ENCODE results near the gene SLC2A9. TPM values are rescaled to one million over a fixed set of nuclear protein-coding genes. Genes with fewer than 3 reads are reported as not detected.

Gene SLC2A9
- total RNA-seq, 1 donor from 2014 or later = 1.2 TPM

DNA sequence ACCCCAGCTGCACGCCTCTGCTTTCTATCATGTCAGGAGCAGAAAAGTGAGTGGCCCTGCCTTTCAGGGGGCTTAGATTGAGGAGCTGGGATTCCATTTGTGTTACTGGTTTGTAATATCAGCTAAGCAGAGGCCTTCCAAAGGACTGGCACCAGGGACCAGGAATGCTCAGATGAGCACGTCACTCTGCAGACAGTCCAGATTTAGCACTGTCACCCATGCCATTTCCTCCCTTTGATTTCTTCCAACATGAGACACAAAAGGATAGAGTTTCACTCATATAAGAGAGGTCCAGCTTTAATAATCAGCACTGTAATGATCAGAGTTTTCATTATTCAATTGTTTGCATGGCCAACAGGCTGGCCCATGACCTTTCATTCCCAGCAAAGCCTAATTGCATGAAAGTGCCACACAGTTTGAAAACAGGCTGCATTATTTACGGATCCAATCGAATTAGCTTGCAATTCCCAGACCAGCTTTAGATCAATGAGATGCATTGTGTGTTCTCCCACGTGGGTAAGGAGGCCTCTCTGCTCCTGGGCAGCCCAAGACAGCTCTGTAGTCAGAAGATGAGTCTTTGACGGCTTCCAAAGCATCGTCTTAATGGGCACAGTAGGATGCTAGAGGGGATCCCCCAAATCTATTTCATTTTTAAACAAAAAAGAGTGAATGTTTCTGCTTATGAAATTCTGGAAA lies 9.8 kb upstream of the SLC2A9 start:
- Mint-ChIP-seq H3K27ac (no peak overlapping the region), H3K9me3 (no peaks in the 10 kb centered on the region), H3K27me3 (peaks cover 6% of the 10 kb centered on the region), H3K36me3 (ENCODE audit: low read depth) (no peaks in the 10 kb centered on the region), H3K4me1 (peaks cover 12% of the 10 kb centered on the region), H3K4me3 (no peak overlapping the region)
- ChIA-PET CTCF (no interaction called here), POLR2A (no interaction called here)
- ATAC-seq (ENCODE audit: low read depth) (no peak), DNase-seq (no peak)
- intact Hi-C loops (cut with micrococcal nuclease) = no loop called here
- TF ChIP-seq, protein P1, sequence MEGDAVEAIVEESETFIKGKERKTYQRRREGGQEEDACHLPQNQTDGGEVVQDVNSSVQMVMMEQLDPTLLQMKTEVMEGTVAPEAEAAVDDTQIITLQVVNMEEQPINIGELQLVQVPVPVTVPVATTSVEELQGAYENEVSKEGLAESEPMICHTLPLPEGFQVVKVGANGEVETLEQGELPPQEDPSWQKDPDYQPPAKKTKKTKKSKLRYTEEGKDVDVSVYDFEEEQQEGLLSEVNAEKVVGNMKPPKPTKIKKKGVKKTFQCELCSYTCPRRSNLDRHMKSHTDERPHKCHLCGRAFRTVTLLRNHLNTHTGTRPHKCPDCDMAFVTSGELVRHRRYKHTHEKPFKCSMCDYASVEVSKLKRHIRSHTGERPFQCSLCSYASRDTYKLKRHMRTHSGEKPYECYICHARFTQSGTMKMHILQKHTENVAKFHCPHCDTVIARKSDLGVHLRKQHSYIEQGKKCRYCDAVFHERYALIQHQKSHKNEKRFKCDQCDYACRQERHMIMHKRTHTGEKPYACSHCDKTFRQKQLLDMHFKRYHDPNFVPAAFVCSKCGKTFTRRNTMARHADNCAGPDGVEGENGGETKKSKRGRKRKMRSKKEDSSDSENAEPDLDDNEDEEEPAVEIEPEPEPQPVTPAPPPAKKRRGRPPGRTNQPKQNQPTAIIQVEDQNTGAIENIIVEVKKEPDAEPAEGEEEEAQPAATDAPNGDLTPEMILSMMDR (IDR thresholded peaks at IDR 0.05) = no peak

DNA sequence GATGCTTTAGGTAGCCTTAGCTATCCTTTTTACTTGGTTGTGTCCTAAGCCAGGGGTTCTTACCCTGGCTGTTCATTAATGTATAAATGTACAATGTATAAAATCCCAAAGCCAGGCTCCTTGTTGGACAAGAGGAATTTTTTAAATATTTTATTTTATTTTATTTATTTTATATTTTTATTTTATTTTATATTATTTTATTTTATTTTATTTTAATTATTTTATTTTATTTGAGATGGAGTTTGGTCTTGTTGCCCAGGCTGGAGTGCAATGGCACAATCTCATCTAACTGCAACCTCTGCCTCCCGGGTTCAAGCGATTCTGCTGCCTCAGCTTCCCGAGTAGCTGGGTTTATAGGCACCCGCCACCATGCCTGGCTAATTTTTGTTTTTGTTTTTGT lies 8.1 kb upstream of the SLC2A9 start:
- H3K27me3 Mint-ChIP-seq = peaks cover 6% of the 10 kb centered on the region
- no peak for ATAC-seq (ENCODE audit: low read depth)
- TF ChIP-seq, protein P1 (IDR thresholded peaks at IDR 0.05) = no peak
- DNase-seq = no peak
- no peaks in the 10 kb centered on the region for H3K9me3 Mint-ChIP-seq
- intact Hi-C loops (cut with micrococcal nuclease) = loop anchor here (10.0 kb wide), 1 partner anchor 1395 kb away; the partner anchor contains the start of gene HS3ST1
- peaks cover 12% of the 10 kb centered on the region for H3K4me1 Mint-ChIP-seq
- ChIA-PET CTCF (no interaction called here), POLR2A (no interaction called here)
- no peak overlapping the region for H3K27ac Mint-ChIP-seq
- H3K36me3 Mint-ChIP-seq (ENCODE audit: low read depth) = no peaks in the 10 kb centered on the region
- H3K4me3 Mint-ChIP-seq = no peak overlapping the region

DNA sequence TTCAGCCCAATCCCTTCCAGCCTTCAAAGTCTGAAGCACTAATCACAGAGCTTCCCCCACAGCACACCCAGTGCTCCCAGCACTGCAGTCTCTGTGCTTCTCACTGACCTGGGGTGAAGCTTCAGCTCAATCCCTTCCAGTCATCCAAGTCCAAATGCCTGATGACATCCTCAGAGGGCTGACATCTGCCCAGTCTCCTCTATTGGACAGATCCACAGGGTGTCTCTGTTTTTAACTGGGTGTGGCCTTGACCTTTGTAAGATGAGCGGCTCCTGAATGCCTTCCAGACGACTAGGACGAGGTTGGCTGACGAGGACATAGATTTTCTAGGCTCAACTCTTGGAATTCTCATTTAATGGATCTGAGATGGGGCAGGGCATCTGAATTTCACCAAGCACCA lies 7.6 kb upstream of the SLC2A9 start:
- POLR2A ChIA-PET = no interaction called here
- no peak overlapping the region for H3K27ac Mint-ChIP-seq
- H3K36me3 Mint-ChIP-seq (ENCODE audit: low read depth) = no peaks in the 10 kb centered on the region
- intact Hi-C loops (cut with micrococcal nuclease) = loop anchor here (10.0 kb wide), 1 partner anchor 1396 kb away; the partner anchor contains the start of gene HS3ST1
- DNase-seq (no peak), ATAC-seq (ENCODE audit: low read depth) (no peak)
- CTCF ChIA-PET = no interaction called here
- H3K9me3 Mint-ChIP-seq = no peaks in the 10 kb centered on the region
- peaks cover 6% of the 10 kb centered on the region for H3K27me3 Mint-ChIP-seq
- no peak overlapping the region for H3K4me3 Mint-ChIP-seq
- TF ChIP-seq, protein P1 (IDR thresholded peaks at IDR 0.05) = no peak
- H3K4me1 Mint-ChIP-seq = peaks cover 14% of the 10 kb centered on the region

DNA sequence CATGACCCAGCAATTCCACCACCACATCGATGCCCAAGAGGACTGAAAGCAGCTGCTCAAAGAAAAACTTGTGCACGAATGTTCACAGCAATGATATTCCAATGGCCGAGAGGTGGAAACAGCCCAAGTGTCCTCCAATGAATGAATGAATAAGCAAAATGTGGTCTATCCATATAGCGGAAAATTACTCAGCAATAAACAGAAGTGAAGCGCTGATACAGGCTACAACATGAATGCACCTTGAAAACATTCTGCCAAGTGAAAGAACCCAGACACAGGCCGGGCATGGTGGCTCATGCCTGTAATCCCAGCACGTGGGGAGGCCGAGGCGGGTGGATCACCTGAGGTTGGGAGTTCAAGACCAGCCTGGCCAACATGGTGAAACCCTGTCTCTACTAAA lies 5.2 kb upstream of the SLC2A9 start:
- TF ChIP-seq, protein P1 (IDR thresholded peaks at IDR 0.05) = no peak
- H3K36me3 Mint-ChIP-seq (ENCODE audit: low read depth) = no peaks in the 10 kb centered on the region
- H3K9me3 Mint-ChIP-seq = no peaks in the 10 kb centered on the region
- DNase-seq = no peak
- ChIA-PET CTCF (no interaction called here), POLR2A (no interaction called here)
- intact Hi-C loops (cut with micrococcal nuclease) = loop anchor here (10.0 kb wide), 1 partner anchor 1398 kb away; the partner anchor contains the start of gene HS3ST1
- no peak overlapping the region for H3K27ac Mint-ChIP-seq
- H3K4me3 Mint-ChIP-seq = no peak overlapping the region
- H3K4me1 Mint-ChIP-seq = peaks cover 24% of the 10 kb centered on the region
- H3K27me3 Mint-ChIP-seq = peaks cover 6% of the 10 kb centered on the region
- ATAC-seq (ENCODE audit: low read depth) = no peak

DNA sequence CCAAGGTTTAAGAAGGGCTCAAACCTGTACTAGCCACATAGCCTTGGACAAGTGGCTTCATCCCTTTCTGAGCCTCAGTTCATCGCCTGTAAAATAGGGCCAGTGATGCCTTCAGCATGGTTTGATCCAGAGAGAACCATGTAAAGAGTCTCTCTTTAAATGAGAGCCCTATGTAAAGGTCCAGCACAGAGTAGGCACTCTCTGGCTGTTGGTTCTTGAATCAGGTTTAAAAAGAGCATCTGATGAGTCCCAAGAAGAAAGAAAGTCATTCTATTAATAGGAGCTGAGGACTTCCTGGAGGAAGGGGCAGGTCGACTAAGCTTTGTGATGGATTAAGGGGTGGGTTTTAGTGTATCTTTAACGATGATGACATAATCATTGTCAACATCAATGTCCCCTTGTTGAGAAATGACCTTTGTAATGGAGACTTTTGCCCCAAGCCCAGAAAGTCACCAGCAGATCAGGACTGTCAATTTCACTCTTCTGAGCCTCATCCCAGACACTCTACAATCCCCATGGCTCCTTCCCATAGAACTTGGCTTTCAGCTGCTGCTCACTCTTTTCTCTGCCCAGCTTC lies 4.0 kb upstream of the SLC2A9 start:
- H3K27me3 Mint-ChIP-seq = peaks cover 6% of the 10 kb centered on the region
- no peak overlapping the region for H3K4me3 Mint-ChIP-seq
- ChIA-PET CTCF (no interaction called here), POLR2A (no interaction called here)
- intact Hi-C loops (cut with micrococcal nuclease) = loop anchor here (10.0 kb wide), 1 partner anchor 1399 kb away; the partner anchor contains the start of gene HS3ST1
- TF ChIP-seq, protein P1 (IDR thresholded peaks at IDR 0.05) = no peak
- no peak for ATAC-seq (ENCODE audit: low read depth)
- no peak for DNase-seq
- H3K4me1 Mint-ChIP-seq = peaks cover 28% of the 10 kb centered on the region
- H3K36me3 Mint-ChIP-seq (ENCODE audit: low read depth) = no peaks in the 10 kb centered on the region
- H3K27ac Mint-ChIP-seq = no peak overlapping the region
- no peaks in the 10 kb centered on the region for H3K9me3 Mint-ChIP-seq
